ENCODE measurements around the gene KCNC1.

- TF ChIP-seq EZH2 (IDR thresholded peaks at IDR 0.05; ENCODE audit: borderline replicate concordance, low read length) (no peak), CTCF (IDR thresholded peaks at IDR 0.05; ENCODE audit: low read length) (peak; percentile 62)
These were observed 25.8 kb downstream of the KCNC1 start for GRCh38 chr11:17760102-17761029.

Data from OCI-LY1 (cell line).